ENCODE data around the gene VMP1.

VMP1 gene

DNA sequence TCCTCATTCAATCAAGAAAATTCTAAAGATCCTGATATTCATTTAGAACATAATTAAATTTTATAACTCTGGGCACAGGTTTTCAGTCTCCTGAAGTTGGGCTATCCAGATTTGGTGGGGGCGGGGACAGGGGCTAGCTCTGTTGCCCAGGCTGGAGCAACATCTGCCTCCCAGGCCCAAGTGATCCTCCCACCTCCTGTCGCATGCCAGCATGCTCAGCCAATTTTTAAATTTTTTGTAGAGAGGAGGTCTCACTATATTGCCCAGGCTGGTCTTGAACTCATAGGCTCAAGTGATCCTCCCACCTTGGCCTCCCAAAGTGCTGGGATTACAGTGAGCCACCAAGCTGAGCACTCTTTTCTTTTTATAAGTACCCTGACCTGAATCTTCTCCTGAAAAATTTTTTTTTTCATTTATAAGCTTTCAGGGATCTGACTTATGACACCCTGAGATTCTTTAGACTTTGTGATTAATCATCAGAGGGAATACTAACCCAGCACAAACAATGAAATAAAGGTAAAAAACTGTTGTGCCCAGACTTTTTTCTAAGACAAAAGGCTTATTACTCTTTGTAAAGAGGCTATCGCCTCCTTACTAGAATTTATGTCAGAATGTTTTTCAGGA lies 122.7 kb downstream of the VMP1 start:
- peak; percentile 83 for DNase-seq (ENCODE audit: low read depth)
- peak overlapping the region; percentile 41 for H3K4me3 ChIP-seq (replicated peaks; ENCODE audit: low read depth, low read length)
- no peak for TF ChIP-seq CTCF (IDR thresholded peaks at IDR 0.05; ENCODE audit: low read length, missing control alignments)

DNA sequence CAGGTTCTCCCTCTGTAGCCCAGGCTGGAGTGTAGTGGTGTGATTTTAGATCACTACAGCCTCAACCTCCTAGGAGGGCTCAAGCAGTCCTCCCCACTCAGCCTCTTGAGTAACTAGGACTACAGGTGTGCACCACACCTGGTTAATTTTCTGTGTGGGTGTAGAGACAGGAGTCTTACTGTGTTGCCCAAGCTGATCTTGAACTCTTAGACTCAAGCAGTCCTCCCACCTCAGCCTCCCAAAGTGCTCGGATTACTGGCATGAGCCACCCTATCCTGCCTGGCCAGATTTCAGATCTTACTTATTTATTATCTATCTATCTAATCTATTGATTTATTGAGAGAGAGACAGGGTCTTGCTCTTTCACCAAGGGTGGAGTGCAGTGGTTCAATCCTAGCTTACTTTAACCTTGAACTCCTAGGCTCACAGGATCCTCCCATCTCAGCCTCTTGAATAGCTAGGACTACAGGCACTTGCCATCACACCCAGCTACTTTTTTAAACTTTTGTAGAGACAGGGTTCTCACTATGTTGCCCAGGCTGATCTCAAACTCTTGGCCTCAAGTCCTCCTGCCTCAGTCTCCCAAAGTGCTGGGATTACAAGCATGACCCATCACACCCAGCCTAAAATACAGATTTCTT lies 123.5 kb downstream of the VMP1 start:
- H3K4me3 ChIP-seq (replicated peaks; ENCODE audit: low read depth, low read length): no peak overlapping the region
- TF ChIP-seq CTCF (IDR thresholded peaks at IDR 0.05; ENCODE audit: low read length, missing control alignments): no peak
- no peak for DNase-seq (ENCODE audit: low read depth)

- TF ChIP-seq CTCF (IDR thresholded peaks at IDR 0.05; ENCODE audit: low read length, missing control alignments): no peak
- no peak overlapping the region for H3K4me3 ChIP-seq (replicated peaks; ENCODE audit: low read depth, low read length)
- DNase-seq (ENCODE audit: low read depth): no peak
These were observed 125.5 kb downstream of the VMP1 start for GRCh38 chr17:59832883-59833379.

- peak; percentile 100 for DNase-seq (ENCODE audit: low read depth)
- peak overlapping the region; percentile 76 for H3K4me3 ChIP-seq (replicated peaks; ENCODE audit: low read depth, low read length)
- TF ChIP-seq CTCF (IDR thresholded peaks at IDR 0.05; ENCODE audit: low read length, missing control alignments): no peak
These were observed 130.0 kb downstream of the VMP1 start for GRCh38 chr17:59837308-59838051.

DNA sequence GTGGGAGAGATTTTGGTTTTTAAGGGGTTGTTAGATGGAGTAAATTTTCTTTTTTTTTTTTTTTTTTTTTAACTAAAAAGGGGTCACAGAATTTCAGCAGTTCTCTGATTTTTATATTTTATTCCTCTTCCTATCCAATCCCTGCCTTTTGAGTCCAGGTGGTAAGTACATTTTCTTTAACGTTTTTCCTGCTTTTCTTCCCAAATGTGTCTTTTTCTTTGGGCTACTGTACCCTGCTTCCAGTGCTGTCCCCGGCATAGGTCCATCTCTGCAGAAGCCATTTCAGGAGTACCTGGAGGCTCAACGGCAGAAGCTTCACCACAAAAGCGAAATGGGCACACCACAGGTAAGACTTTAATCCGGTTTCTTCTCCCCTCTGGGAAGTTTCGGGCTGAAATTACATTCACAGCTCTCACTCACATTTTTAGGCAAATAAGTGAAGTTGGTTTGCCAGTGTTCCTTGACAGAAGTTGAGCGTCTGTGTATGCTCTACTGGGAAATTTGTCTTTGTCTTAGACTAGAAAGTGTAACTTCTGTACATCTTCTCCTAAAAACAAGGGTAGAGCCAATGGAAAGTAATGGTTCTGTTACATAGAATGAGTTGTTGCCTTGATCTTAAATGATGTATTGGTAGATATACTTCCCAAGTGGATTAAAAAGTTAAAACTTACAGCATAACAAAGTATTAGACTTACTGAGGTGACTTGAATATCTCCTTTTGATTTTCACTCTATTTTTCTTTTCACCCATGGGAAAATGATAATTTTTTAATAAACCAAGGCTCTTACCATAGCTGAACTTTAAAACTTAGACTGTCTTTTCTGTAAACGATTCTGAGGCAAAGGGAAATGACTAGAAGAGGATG lies 130.8 kb downstream of the VMP1 start:
- peak overlapping the region; percentile 76 for H3K4me3 ChIP-seq (replicated peaks; ENCODE audit: low read depth, low read length)
- DNase-seq (ENCODE audit: low read depth): peak; percentile 66
- no peak for TF ChIP-seq CTCF (IDR thresholded peaks at IDR 0.05; ENCODE audit: low read length, missing control alignments)

GRCh38 chr17:59839651-59840328 lies 132.3 kb downstream of the VMP1 start:
- no peak for TF ChIP-seq CTCF (IDR thresholded peaks at IDR 0.05; ENCODE audit: low read length, missing control alignments)
- DNase-seq (ENCODE audit: low read depth): peak; percentile 71
- peak overlapping the region; percentile 76 for H3K4me3 ChIP-seq (replicated peaks; ENCODE audit: low read depth, low read length)
